B cell (primary cell): ENCODE measurements around the gene FUNDC2. TPM values are rescaled to one million over a fixed set of nuclear protein-coding genes. Genes with fewer than 3 reads are reported as not detected.

Experiments
- ATAC-seq: fragments of 200-7000 bp; cut with Tn5 transposase; one replicate; pipeline ENCODE4 v1.10.0; 2021; ENCODE audit warnings: low read depth, mild to moderate bottlenecking, moderate number of reproducible peaks, moderate library complexity
- CTCF ChIA-PET: fragments of 350-600 bp; sonication (Branson Sonifier 250); formaldehyde crosslinking; loops from one replicate; lab custom pipeline; 2021; ENCODE audit warnings: antibody characterized with exemption, inconsistent platforms; lab: Charles Lee
- POLR2A ChIA-PET: fragments of 350-600 bp; sonication (Branson Sonifier 250); formaldehyde crosslinking; loops from one replicate; lab custom pipeline; 2021; ENCODE audit warnings: antibody characterized with exemption; lab: Charles Lee
- DNase-seq: peaks from one replicate; pipeline ENCODE4 v3.0.0; 2013
- H2AFZ ChIP-seq: 2 replicates; pipeline ENCODE4 v1.6.1; 2012; ENCODE audit warnings: mild to moderate bottlenecking, low read depth, low read length; ENCODE audit not compliant: insufficient read depth, poor library complexity, severe bottlenecking
- H3K27ac ChIP-seq, 2 donors: 1 replicate in 1 of 2; 2 replicates in 1 of 2; pipeline ENCODE4 v1.5.1; 2012 to 2013; ENCODE audit warnings: low read length in 2 of 2, mild to moderate bottlenecking in 2 of 2, moderate library complexity in 1 of 2
- H3K27me3 ChIP-seq, 4 experiments: fragments of 200-600 bp in 1 of 4; sonication (generic) in 1 of 4; replicated peaks in 1 of 4; 1 replicate in 2 of 4; 2 replicates in 2 of 4; pipeline versions ENCODE4 v1.6.1 to v1.7.0; 2013 to 2016; ENCODE audit warnings: low read length in 3 of 4, mild to moderate bottlenecking in 2 of 4, mixed read lengths in 1 of 4, moderate library complexity in 1 of 4; ENCODE audit not compliant: insufficient read depth in 4 of 4, control insufficient read depth in 3 of 4; ENCODE audit errors: control extremely low read depth in 1 of 4
- H3K36me3 ChIP-seq, 2 experiments: replicated peaks in 1 of 2; 1 replicate in 1 of 2; 2 replicates in 1 of 2; pipeline versions ENCODE4 v1.6.1 to v1.7.1; 2013; ENCODE audit warnings: low read length in 1 of 2; ENCODE audit not compliant: insufficient read depth in 2 of 2, control insufficient read depth in 1 of 2; ENCODE audit errors: control extremely low read depth in 1 of 2, extremely low read depth in 1 of 2
- H3K4me1 ChIP-seq, 2 donors: fragments of 200-600 bp in 1 of 2; sonication (generic) in 1 of 2; 1 replicate in 1 of 2; 2 replicates in 1 of 2; pipeline versions ENCODE4 v1.5.1 to v1.6.1; 2013 to 2017; ENCODE audit warnings: low read length in 2 of 2; ENCODE audit not compliant: control insufficient read depth in 2 of 2, insufficient read depth in 2 of 2
- H3K4me2 ChIP-seq: replicated peaks from 2 replicates; pipeline ENCODE3; 2012; ENCODE audit warnings: mild to moderate bottlenecking, low read depth, low read length; ENCODE audit not compliant: poor library complexity, severe bottlenecking
- H3K4me3 ChIP-seq, 5 experiments: fragments of 200-600 bp in 1 of 5; sonication (generic) in 1 of 5; 1 replicate in 3 of 5; 2 replicates in 2 of 5; pipeline versions ENCODE4 v1.5.1 to v1.7.0; 2011 to 2016; ENCODE audit warnings: low read length in 4 of 5, mild to moderate bottlenecking in 4 of 5, low read depth in 2 of 5, control low read depth in 1 of 5, moderate library complexity in 1 of 5; ENCODE audit not compliant: insufficient read depth in 1 of 5; ENCODE audit errors: control extremely low read depth in 1 of 5, extremely low read depth in 1 of 5
- H3K79me2 ChIP-seq: fragments of 200-600 bp; sonication (generic); one replicate; pipeline ENCODE4 v1.6.0; 2016; ENCODE audit warnings: low read length; ENCODE audit not compliant: control insufficient read depth, insufficient read depth
- H3K9ac ChIP-seq: fragments of 200-600 bp; sonication (generic); 2 replicates; pipeline ENCODE4 v1.6.1; 2017; ENCODE audit warnings: mild to moderate bottlenecking, low read length, moderate library complexity
- H3K9me3 ChIP-seq, 3 donors: one replicate each; pipeline versions ENCODE4 v1.6.1 to v1.7.1; 2013; ENCODE audit warnings: low read length in 2 of 3; ENCODE audit not compliant: control insufficient read depth in 2 of 3, insufficient read depth in 1 of 3; ENCODE audit errors: control extremely low read depth in 1 of 3
- H4K20me1 ChIP-seq: 2 replicates; pipeline ENCODE4 v1.6.0; 2012; ENCODE audit warnings: mild to moderate bottlenecking, low read length; ENCODE audit not compliant: insufficient read depth, control insufficient read depth, poor library complexity, severe bottlenecking
- H3K27ac Mint-ChIP-seq: one replicate; pipeline ENCODE4 v1.8.0; 2021; ENCODE audit warnings: mixed read lengths
- H3K27me3 Mint-ChIP-seq: one replicate; pipeline ENCODE4 v1.8.0; 2021; ENCODE audit warnings: mixed read lengths
- H3K4me1 Mint-ChIP-seq: one replicate; pipeline ENCODE4 v1.8.0; 2021; ENCODE audit warnings: mixed read lengths
- H3K4me3 Mint-ChIP-seq: one replicate; pipeline ENCODE4 v1.8.0; 2021; ENCODE audit warnings: mixed read lengths
- H3K9me3 Mint-ChIP-seq: one replicate; pipeline ENCODE4 v1.8.0; 2022; ENCODE audit warnings: mixed read lengths; ENCODE audit not compliant: insufficient read depth
- EZH2 ChIP-seq: IDR thresholded peaks from 2 replicates; pipeline ENCODE4 v1.6.1; 2012; ENCODE audit warnings: borderline replicate concordance, low read depth, mild to moderate bottlenecking, moderate library complexity, low read length; ENCODE audit not compliant: insufficient read depth, poor library complexity, severe bottlenecking
- WGBS: methylation state at CpG from one replicate; pipeline ENCODE4 v1.1.5; 2013; ENCODE audit warnings: missing lambda C conversion rate; ENCODE audit not compliant: insufficient coverage; 5-methylcytosine and 5-hydroxymethylcytosine counted together
- intact Hi-C: fragments of 100-400 bp; cut with micrococcal nuclease; formaldehyde crosslinking; loops from one replicate; pipeline ENCODE4 v1.10.0; 2022
- polyA plus RNA-seq: library from polyadenylated mRNA; depleted of rRNA; stranded (reverse); fragments of >200 nt; gene quantifications from 2 replicates; pipeline ENCODE4 v1.2.3, GENCODE V29; 2012
- total RNA-seq, 2 donors: library from RNA; stranded (reverse); fragments of 120-200 nt in 1 of 2; gene quantifications; 1 replicate in 1 of 2; 2 replicates in 1 of 2; pipeline versions ENCODE4 v1.2.3 to v1.2.4, GENCODE V29; 2013 to 2022
- TF ChIP-seq, protein P1 (sequence below): fragments of 200-600 bp; IDR thresholded peaks from one replicate; pipeline ENCODE4 v1.8.0; 2022; ENCODE audit warnings: antibody characterized with exemption, mild to moderate bottlenecking

The FUNDC2 gene
- total and polyA plus RNA-seq, 2 donors (not counting 1 experiment from before 2014, with no cell fraction given): 32.3 to 46.5 TPM

DNA sequence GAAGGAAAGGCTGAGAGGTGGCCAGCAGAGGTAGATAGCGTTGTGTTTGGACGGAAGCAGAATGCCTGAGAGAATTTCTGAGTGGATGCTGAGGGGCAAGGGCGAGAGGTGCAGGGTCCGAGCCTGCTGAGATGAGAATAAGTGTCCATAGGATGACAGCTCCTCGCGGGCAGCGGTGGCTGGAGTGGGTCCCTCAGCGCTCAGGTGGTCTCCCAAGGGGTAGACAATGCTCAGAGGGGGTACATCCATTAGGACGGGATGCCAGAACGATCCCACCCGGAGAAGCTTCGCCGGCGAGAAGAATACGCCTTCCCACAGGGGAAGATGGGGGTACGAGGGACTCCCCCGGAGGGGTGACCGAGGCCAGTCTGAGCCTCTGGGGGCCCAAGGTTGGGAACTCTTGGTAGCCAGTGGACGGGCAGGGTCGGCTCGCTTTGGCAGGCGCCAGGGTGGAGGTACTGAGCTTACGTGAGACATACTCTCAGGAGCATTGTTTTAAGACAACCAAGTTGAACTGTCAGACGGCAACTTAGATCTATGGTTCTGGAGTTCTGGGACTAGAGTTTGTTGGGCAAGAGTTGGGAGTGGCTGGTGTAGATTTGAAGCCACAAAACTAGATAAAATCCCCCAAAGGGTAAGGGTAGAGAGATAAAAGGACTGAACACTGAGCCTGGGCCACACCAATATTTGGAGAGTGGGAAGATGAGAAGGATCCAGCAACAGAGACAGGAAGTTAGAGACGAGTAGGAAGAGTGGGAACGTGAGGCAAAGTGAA, 60.5 kb downstream of the FUNDC2 start:
- Mint-ChIP-seq H3K9me3 (no peaks in the 10 kb centered on the region), H3K4me1 (no peaks in the 10 kb centered on the region), H3K4me3 (no peak overlapping the region), H3K27me3 (no peaks in the 10 kb centered on the region), H3K27ac (no peak overlapping the region)
- intact Hi-C loops: no loop called here
- ChIA-PET CTCF (interaction anchor here (0.7 to 2.2 kb wide), 5 partner anchors 11 to 170 kb away, joined by 3 to 8 read pairs (median 5); no protein-coding TSS in a partner anchor), POLR2A (no interaction called here)
- Histone ChIP-seq H3K4me2 (no peak overlapping the region), H3K79me2 (no peaks in the 10 kb centered on the region), H3K9ac (no peak overlapping the region), H3K4me3 (no peak overlapping the region), H3K36me3 (peaks cover 3 to 7% of the 10 kb centered on the region in 2 experiments), H3K27me3 (no peaks in the 10 kb centered on the region), H4K20me1 (no peaks in the 10 kb centered on the region), H3K4me1 (no peaks in the 10 kb centered on the region), H2AFZ (no peak overlapping the region), H3K27ac (no peak overlapping the region), H3K9me3 (no peaks in the 10 kb centered on the region)
- DNase-seq: no peak
- TF ChIP-seq, protein P1, sequence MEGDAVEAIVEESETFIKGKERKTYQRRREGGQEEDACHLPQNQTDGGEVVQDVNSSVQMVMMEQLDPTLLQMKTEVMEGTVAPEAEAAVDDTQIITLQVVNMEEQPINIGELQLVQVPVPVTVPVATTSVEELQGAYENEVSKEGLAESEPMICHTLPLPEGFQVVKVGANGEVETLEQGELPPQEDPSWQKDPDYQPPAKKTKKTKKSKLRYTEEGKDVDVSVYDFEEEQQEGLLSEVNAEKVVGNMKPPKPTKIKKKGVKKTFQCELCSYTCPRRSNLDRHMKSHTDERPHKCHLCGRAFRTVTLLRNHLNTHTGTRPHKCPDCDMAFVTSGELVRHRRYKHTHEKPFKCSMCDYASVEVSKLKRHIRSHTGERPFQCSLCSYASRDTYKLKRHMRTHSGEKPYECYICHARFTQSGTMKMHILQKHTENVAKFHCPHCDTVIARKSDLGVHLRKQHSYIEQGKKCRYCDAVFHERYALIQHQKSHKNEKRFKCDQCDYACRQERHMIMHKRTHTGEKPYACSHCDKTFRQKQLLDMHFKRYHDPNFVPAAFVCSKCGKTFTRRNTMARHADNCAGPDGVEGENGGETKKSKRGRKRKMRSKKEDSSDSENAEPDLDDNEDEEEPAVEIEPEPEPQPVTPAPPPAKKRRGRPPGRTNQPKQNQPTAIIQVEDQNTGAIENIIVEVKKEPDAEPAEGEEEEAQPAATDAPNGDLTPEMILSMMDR: no peak
- TF ChIP-seq EZH2: no peak
- no peak for ATAC-seq
- WGBS: 97% methylated on average over 24 of the region's 26 CpGs

GRCh38 chrX:155094468-155095061, 67.9 kb downstream of the FUNDC2 start:
- POLR2A ChIA-PET: no interaction called here
- Histone ChIP-seq H3K27ac (no peak overlapping the region), H3K79me2 (no peaks in the 10 kb centered on the region), H3K36me3 (peaks cover 2 to 10% of the 10 kb centered on the region in 2 experiments), H2AFZ (no peak overlapping the region), H3K9ac (no peak overlapping the region), H3K9me3 (no peaks in the 10 kb centered on the region), H3K4me1 (no peaks in the 10 kb centered on the region), H3K27me3 (no peaks in the 10 kb centered on the region), H3K4me2 (no peak overlapping the region), H4K20me1 (no peaks in the 10 kb centered on the region), H3K4me3 (no peak overlapping the region)
- ATAC-seq: peak; percentile 47
- WGBS: no CpG with 5 or more reads among the region's 4 CpGs
- no peak overlapping the region for H3K4me3 Mint-ChIP-seq
- intact Hi-C loops: no loop called here
- peak; percentile 53 for DNase-seq
- TF ChIP-seq, protein P1: peak; percentile 69
- TF ChIP-seq EZH2: no peak
- no peaks in the 10 kb centered on the region for H3K27me3 Mint-ChIP-seq
- no peak overlapping the region for H3K27ac Mint-ChIP-seq
- no peaks in the 10 kb centered on the region for H3K4me1 Mint-ChIP-seq
- CTCF ChIA-PET: interaction anchor here (0.7 to 2.3 kb wide), 8 partner anchors 8 to 177 kb away, joined by 3 to 8 read pairs (median 3); partner anchors contain the start of gene VBP1
- no peaks in the 10 kb centered on the region for H3K9me3 Mint-ChIP-seq
